ENCODE data around the gene BLOC1S1.

Gene BLOC1S1

DNA sequence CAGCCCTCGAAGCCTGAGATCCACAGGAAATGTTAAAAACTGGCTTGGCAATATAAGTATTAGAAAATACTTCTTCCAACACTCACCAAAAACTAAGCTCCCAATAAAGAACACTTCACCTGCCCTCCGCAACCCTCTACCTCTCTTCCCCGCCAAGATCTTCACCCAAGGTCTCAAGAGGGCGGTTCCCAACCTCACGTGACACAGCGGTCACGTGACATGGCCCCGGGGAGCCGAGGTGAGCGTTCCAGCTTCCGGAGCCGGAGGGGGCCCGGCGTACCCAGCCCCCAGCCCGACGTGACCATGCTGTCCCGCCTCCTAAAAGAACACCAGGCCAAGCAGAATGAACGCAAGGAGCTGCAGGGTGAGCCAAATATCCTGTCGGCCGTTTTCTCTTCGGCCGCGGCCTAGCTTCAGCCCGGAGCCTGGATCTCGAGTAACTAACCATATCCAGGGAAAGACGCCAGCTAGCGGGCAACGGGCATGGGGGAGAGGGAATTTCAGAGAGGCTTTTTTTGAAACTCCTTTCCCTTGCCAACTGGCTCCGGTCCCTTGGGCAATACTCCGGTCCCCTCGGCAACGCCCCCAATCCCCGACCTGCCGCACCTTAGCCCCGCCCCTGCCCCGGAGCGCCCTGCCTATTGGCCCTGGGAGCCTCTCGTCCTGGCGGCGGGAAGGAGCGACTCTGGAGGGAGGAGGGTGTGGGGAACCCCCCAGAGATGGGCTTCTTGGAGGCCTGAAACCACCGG is at the start of gene BLOC1S1:
TSS of gene BLOC1S1 (plus strand) at position 214 of the 749 bp plus-strand sequence. CDS start at position 220, 6 bp downstream.
- peak; percentile 94 for DNase-seq (ENCODE audit: low spot score)

DNA sequence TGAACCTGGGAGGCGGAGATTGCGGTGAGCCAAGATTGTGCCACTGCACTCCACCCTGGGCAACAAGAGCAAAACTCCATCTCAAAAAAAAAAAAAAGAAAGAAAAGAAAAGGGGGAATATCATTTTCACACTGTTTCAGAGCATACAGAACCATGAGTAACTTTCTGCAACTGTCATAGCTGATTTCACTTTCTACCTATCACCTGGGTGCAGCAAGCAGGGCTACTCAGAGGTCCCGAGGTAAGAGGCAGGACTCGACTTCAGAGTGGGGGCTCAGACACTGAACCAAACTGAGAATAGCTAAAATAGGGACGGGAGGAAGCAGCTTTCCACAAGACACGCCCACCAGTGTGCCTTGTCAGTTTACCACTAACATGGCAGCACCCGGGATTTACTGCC is 49.3 kb upstream of the BLOC1S1 start:
- no peak for DNase-seq (ENCODE audit: low spot score)

- no peak for DNase-seq (ENCODE audit: low spot score)
Observed at GRCh38 chr12:55670276-55670675, 45.6 kb upstream of the BLOC1S1 start.

DNA sequence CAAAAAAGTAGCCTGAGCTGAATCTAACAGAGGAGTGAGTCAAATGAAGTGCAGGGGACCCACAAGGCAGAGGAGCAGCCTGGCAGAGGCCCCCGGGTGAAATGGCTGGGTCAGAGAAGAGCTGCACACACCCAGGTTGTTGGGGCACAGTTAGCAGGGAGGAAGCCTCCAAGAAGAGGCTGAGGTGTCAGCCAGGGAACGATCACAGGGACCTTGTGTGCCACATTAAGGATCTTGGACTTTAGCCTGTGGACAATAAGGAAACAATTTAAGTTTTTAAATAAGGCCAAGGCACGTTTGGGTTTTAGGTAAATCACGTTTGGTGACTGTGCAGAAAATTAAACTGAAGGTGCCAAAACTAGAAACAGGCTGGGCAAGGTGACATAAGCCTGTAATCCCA is 44.1 kb upstream of the BLOC1S1 start:
- no peak for DNase-seq (ENCODE audit: low spot score)

DNA sequence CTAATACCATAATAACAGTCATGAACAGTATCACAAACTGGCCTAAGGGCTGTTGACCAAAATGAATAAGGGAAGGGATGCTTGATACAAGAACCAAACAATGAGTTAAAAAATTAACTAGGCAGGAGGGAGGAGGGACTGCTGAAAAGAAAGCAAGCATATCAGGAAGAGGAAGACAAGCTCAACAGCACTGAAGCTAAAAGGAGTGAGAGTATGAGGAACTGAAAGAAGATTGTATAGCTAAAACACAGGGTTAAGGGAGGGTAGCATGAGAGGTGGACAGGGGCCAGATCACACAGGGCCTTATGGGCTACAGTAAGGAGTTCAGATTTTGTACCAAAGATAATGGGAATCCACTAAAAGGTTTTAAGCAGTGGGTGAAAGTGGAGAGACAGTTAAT is 42.2 kb upstream of the BLOC1S1 start:
- peak; percentile 42 for DNase-seq (ENCODE audit: low spot score)

DNA sequence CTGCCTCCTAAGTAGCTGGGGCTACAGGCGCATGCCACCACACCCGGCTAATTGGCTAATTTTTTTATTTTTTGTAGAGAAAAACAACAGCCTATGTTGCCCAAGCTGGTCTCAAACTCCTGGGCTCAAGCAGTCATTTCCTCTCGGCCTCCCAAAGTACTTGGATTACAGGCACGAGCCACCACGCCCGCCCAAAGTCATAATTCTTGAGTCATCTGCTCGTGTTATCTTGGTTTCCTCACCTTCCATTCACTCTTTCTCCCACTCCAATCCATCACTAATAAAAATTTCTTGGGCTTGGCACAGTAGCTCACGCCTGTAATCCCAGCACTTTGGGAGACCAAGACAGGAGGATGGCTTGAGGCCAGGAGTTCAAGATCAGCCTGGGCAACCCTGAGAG is 40.2 kb upstream of the BLOC1S1 start:
- no peak for DNase-seq (ENCODE audit: low spot score)

GRCh38 chr12:55676707-55677106 is 39.1 kb upstream of the BLOC1S1 start:
- DNase-seq (ENCODE audit: low spot score) = no peak

- no peak for DNase-seq (ENCODE audit: low spot score)
Observed at GRCh38 chr12:55679691-55680090, 36.2 kb upstream of the BLOC1S1 start.

- DNase-seq (ENCODE audit: low spot score) = no peak
Observed at GRCh38 chr12:55681142-55682077, 34.4 kb upstream of the BLOC1S1 start.

- DNase-seq (ENCODE audit: low spot score) = no peak
Observed at GRCh38 chr12:55682087-55682796, 33.6 kb upstream of the BLOC1S1 start.

- DNase-seq (ENCODE audit: low spot score) = no peak
Observed at GRCh38 chr12:55683676-55684075, 32.2 kb upstream of the BLOC1S1 start.

DNA sequence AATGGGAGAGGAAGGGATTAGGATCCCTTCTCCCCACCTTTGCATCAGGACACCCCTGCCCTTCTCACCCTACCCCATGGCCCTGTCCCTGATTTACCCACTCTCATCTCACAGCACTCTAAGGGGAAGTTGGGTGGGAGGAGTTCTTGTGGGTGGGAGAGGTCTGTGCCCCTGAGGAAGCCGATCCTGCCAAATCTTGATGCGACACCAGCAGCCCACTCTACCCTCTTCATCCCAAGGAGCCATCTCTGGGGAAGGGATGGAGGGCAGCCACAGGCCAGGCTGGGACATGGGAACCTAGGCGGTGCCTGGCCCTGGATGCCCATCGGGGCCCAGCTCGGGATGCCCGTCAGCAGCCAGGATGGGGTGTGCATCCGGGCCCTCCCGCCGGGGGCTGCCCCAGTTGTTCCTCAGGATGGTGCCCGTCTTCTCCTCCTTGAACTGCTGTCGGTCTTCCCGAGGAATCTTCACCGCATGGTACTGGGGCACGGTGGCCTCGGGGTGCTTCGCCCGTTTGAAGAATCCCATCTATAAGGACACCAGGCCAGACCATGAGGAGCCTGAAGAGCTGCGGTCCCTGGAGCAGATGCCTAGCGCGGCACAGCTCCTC is 31.0 kb upstream of the BLOC1S1 start:
- no peak for DNase-seq (ENCODE audit: low spot score)

DNA sequence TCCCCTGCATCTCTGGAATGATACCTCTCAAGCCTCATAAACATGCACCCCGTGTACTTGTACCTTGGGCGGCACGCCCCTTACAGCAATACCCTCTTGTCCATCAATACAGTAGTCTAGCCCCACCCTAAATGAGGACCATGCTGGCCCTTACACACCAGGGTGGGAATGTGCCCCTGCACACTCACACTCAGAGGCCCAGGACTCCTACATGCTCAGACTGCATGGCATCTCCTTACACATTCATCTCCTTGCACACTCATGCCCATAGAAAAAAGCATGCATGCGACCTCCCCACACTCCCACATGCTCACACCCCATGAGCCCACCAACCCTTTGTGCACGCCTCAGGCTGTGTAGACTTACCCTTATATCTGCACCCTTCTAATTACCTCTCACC is 30.2 kb upstream of the BLOC1S1 start:
- no peak for DNase-seq (ENCODE audit: low spot score)

DNA sequence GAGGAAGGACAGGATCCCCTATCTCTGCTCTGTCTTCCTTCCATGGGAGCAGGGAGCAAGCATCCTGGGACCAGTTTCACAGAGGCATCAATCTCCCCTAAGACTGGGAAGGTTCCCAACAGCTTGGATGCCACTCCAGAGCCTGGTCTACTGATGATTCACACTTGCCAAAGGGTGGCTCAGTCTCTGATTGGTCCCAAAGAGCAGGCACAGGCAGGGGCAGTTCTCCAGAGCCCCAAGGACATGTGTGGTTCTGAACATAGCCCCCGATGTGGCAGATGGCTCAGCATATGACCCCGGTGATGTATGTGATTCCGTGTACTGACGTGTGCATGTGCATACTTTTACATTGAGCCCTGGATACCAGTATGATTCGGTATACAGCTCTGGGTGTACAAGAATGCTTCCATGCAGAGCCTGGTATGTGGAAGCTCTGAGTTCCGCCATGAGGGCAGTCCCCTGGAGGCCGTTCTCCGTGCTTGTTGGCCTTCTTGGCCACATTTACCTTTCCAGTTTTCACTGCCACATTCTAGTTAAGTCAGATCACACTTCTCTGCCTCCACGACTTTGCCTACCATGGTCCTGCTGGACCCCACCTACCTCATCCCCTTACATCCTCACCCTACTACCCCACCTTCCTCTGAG is 29.4 kb upstream of the BLOC1S1 start:
- no peak for DNase-seq (ENCODE audit: low spot score)

- no peak for DNase-seq (ENCODE audit: low spot score)
Observed at GRCh38 chr12:55687746-55688145, 28.1 kb upstream of the BLOC1S1 start.

- no peak for DNase-seq (ENCODE audit: low spot score)
Observed at GRCh38 chr12:55688716-55689655, 26.9 kb upstream of the BLOC1S1 start.

DNA sequence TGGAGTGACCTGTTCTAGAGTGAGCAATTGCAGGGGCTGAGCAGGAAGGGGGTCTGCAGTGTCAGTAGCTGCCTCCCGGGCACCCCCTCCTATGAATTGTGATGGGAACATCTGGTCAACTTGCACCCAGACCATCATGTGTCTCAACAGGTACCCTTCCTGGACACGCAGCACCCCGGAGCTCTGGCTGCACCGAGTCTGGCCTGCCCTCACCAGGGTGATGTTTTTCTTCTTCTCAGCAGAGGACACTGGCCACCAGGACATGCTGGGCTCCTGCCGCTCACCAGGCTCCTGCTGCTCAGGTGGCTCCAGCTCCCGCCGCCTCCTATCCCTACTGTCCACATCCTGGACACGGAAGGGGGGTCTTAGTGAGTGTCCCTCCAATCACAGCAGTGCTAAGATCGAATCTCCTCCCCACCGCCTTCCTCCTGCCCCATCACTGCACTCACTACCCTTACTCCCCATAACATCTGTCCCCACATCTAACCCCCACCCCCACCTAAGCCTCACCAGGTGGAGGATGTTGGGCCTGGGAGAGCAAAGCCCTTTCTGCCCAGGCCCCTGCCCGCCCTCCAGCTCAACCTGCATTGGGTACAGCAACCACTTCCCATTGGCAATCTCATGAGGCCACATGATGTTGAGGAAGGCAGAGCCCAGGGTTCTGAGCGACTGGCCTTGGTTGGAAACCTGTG is 23.1 kb upstream of the BLOC1S1 start:
- no peak for DNase-seq (ENCODE audit: low spot score)

- no peak for DNase-seq (ENCODE audit: low spot score)
Observed at GRCh38 chr12:55693323-55694187, 22.3 kb upstream of the BLOC1S1 start.

GRCh38 chr12:55694188-55694515 is 21.7 kb upstream of the BLOC1S1 start:
- no peak for DNase-seq (ENCODE audit: low spot score)
